Neural cell (in vitro differentiated cells): Measurements from ENCODE around the gene TMEM31.

Experiments used
- CTCF ChIP-seq: fragments of 450-650 bp; IDR thresholded peaks from 2 replicates; pipeline ENCODE4 v1.5.1; 2014; ENCODE audit warnings: antibody characterized with exemption, mild to moderate bottlenecking, moderate library complexity; ENCODE audit not compliant: poor library complexity, severe bottlenecking
- EP300 ChIP-seq: fragments of 450-650 bp; conservative IDR thresholded peaks from 2 replicates; pipeline ENCODE4 v1.6.1; 2014; ENCODE audit warnings: antibody characterized with exemption, mild to moderate bottlenecking, moderate library complexity; ENCODE audit not compliant: poor library complexity, severe bottlenecking
- MXI1 ChIP-seq: fragments of 450-650 bp; conservative IDR thresholded peaks from 2 replicates; pipeline ENCODE4 v1.6.1; 2014; ENCODE audit warnings: antibody characterized with exemption, mild to moderate bottlenecking; ENCODE audit not compliant: poor library complexity, severe bottlenecking
- RAD21 ChIP-seq: fragments of 450-650 bp; conservative IDR thresholded peaks from 2 replicates; pipeline ENCODE4 v1.6.1; 2014; ENCODE audit warnings: antibody characterized with exemption, mild to moderate bottlenecking, moderate library complexity
- TAF1 ChIP-seq: IDR thresholded peaks from 2 replicates; pipeline ENCODE4 v1.6.1; 2012; ENCODE audit warnings: low read depth

- TF ChIP-seq TAF1 = no peak
- no peak for TF ChIP-seq CTCF
- no peak for TF ChIP-seq RAD21
- no peak for TF ChIP-seq EP300
- no peak for TF ChIP-seq MXI1
Observed at GRCh38 chrX:103758555-103758954, 47.8 kb downstream of the TMEM31 start.
